RWPE2 (cell line): ENCODE results near the gene ENO2.

Experiments used
- ATAC-seq: fragments of 200-7000 bp; cut with Tn5 transposase; 3 replicates; pipeline ENCODE4 v1.9.1; 2021; ENCODE audit warnings: low read depth
- DNase-seq: peaks from one replicate; pipeline ENCODE4 v3.0.0-alpha.2; 2020; ENCODE audit warnings: low spot score
- H3K27ac ChIP-seq: fragments of 450-650 bp; 2 replicates; pipeline ENCODE4 v1.5.1; 2017; ENCODE audit warnings: mild to moderate bottlenecking; ENCODE audit not compliant: poor library complexity, severe bottlenecking
- H3K27me3 ChIP-seq: fragments of 250-450 bp; sonication (Bioruptor Pico); 2 replicates; pipeline ENCODE4 v1.5.1; 2021; ENCODE audit warnings: mild to moderate bottlenecking, moderate library complexity; ENCODE audit not compliant: insufficient read depth, poor library complexity, severe bottlenecking
- H3K36me3 ChIP-seq: fragments of 250-450 bp; sonication (Bioruptor Pico); 2 replicates; pipeline ENCODE4 v1.5.1; 2020; ENCODE audit warnings: low read depth, mild to moderate bottlenecking, moderate library complexity
- H3K4me1 ChIP-seq: fragments of 250-450 bp; sonication (Bioruptor Pico); 2 replicates; pipeline ENCODE4 v1.5.1; 2021; ENCODE audit warnings: mild to moderate bottlenecking, moderate library complexity; ENCODE audit not compliant: insufficient read depth, poor library complexity, severe bottlenecking
- H3K4me3 ChIP-seq: fragments of 250-450 bp; sonication (Bioruptor Pico); 2 replicates; pipeline ENCODE4 v1.5.1; 2021; ENCODE audit warnings: mild to moderate bottlenecking, moderate library complexity; ENCODE audit not compliant: severe bottlenecking
- H3K9me3 ChIP-seq: fragments of 250-450 bp; sonication (Bioruptor Pico); 2 replicates; pipeline ENCODE4 v1.5.1; 2021; ENCODE audit warnings: mild to moderate bottlenecking, moderate library complexity; ENCODE audit not compliant: severe bottlenecking
- TF ChIP-seq, protein P1 (sequence below): fragments of 450-650 bp; IDR thresholded peaks from one replicate; pipeline ENCODE4 v1.5.1; 2017; ENCODE audit warnings: mild to moderate bottlenecking, moderate library complexity; ENCODE audit not compliant: poor library complexity, severe bottlenecking

The ENO2 gene

DNA sequence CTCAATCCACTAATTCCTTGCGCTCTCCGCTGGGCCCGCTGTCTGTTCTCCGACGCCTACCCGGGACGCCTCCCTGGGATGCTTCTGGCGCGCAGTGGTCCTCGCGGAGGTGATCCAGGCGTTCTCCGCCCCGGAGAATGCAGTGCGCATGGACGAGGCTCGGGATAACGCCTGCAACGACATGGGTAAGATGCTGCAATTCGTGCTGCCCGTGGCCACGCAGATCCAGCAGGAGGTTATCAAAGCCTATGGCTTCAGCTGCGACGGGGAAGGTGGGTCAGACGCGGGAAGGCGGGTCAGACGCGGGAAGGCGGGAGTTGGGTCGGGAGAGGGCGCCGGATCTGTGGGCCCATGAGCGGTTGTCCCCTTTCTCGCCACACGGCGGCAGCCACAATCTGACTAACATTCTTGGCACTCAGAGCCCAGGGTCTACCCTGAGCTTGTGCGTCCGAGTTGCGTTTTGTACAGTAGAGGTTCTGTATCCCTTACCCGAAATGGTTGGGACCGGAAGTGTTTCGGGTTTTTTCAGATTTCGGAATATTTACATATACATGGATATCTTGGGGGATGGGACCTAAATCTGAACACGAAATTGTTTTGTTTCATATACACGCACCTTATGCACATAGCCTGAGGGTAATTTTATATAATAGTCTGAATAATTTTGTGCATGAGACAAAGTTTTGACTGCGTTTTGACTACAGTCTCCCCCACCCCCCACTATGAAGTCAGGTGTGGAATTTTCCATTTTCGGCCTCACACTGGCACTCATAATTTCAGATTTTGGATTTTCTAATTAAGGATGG, 30.2 kb downstream of the ENO2 start:
- no peaks in the 10 kb centered on the region for H3K9me3 ChIP-seq
- DNase-seq: peak; percentile 92
- H3K36me3 ChIP-seq: peaks cover 19% of the 10 kb centered on the region
- peak; percentile 39 for ATAC-seq
- TF ChIP-seq, protein P1, sequence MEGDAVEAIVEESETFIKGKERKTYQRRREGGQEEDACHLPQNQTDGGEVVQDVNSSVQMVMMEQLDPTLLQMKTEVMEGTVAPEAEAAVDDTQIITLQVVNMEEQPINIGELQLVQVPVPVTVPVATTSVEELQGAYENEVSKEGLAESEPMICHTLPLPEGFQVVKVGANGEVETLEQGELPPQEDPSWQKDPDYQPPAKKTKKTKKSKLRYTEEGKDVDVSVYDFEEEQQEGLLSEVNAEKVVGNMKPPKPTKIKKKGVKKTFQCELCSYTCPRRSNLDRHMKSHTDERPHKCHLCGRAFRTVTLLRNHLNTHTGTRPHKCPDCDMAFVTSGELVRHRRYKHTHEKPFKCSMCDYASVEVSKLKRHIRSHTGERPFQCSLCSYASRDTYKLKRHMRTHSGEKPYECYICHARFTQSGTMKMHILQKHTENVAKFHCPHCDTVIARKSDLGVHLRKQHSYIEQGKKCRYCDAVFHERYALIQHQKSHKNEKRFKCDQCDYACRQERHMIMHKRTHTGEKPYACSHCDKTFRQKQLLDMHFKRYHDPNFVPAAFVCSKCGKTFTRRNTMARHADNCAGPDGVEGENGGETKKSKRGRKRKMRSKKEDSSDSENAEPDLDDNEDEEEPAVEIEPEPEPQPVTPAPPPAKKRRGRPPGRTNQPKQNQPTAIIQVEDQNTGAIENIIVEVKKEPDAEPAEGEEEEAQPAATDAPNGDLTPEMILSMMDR: peak; percentile 95
- peaks cover 16% of the 10 kb centered on the region for H3K4me1 ChIP-seq
- peak overlapping the region; percentile 96 for H3K27ac ChIP-seq
- no peaks in the 10 kb centered on the region for H3K27me3 ChIP-seq
- peak overlapping the region; percentile 43 for H3K4me3 ChIP-seq

DNA sequence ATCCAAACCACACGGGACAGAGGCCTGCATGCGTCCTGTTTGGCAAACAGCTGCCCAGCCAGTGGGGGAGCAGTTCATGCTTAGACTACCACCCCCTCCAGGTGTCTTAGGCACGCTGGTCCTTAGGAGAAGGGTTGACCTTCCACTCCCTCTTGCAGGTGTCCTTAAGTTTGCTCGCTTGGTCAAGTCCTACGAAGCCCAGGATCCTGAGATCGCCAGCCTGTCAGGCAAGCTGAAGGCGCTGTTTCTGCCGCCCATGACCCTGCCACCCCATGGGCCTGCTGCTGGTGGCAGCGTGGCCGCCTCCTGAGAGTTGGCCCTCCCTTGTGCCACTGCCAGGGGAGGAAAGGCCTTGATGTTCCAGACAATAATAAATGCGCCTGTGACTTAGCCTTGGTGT, 31.2 kb downstream of the ENO2 start:
- no peak for ATAC-seq
- peak overlapping the region; percentile 42 for H3K4me3 ChIP-seq

DNA sequence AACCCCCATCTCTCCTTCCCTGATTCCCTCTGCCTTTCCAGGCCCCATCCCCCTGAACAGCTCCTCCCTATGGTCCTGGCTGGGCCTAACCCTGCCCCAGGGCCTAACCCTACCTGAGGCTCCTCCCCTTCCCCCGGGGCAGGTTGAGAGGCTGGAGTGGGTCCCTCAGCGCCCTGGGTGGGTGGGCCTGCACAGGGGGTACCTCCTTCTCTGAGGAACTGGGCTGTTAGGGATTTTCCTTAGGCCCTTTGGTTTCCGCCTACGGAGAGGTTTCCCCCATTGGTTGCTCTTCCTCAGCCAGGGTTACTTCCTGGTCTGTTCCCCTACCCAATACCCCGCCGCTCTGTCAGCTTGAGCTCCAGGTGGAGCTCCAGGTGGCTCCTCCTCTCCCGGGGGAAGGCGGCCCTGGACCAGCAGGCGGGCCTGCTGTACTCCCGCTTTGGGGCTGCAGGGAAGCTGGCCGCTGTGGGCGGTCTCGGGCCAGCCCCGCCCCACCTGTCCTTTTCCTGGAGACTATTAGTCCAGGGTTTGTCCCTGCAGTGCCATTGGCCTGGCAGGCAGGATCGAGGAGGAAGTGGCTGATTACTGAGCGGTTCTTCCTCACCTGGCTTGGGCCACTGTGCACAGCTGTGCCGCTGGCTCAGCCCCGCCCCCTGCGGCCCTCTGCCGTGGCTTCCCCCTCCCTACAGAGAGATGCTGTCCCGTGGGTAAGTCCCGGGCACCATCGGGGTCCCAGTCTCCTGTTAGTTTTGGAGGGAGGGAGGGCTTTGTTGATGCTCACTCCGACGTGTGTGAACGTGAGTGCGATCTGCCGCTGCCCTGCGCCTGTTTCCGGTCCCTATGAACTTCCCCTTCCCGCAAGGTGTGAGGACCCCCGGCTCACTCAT, 31.9 kb downstream of the ENO2 start:
- peaks cover 16% of the 10 kb centered on the region for H3K4me1 ChIP-seq
- H3K9me3 ChIP-seq: no peaks in the 10 kb centered on the region
- TF ChIP-seq, protein P1: no peak
- H3K4me3 ChIP-seq: peak overlapping the region; percentile 42
- DNase-seq (peak; percentile 98), ATAC-seq (peak; percentile 79)
- H3K27me3 ChIP-seq: no peaks in the 10 kb centered on the region
- H3K36me3 ChIP-seq: peaks cover 8% of the 10 kb centered on the region
- peak overlapping the region; percentile 96 for H3K27ac ChIP-seq

More for the DNA sequence above, 31.2 kb downstream of the ENO2 start:
- no peaks in the 10 kb centered on the region for H3K27me3 ChIP-seq
- no peaks in the 10 kb centered on the region for H3K9me3 ChIP-seq
- peaks cover 16% of the 10 kb centered on the region for H3K4me1 ChIP-seq
- peaks cover 11% of the 10 kb centered on the region for H3K36me3 ChIP-seq
- DNase-seq: no peak
- H3K27ac ChIP-seq: peak overlapping the region; percentile 96
- TF ChIP-seq, protein P1: no peak

DNA sequence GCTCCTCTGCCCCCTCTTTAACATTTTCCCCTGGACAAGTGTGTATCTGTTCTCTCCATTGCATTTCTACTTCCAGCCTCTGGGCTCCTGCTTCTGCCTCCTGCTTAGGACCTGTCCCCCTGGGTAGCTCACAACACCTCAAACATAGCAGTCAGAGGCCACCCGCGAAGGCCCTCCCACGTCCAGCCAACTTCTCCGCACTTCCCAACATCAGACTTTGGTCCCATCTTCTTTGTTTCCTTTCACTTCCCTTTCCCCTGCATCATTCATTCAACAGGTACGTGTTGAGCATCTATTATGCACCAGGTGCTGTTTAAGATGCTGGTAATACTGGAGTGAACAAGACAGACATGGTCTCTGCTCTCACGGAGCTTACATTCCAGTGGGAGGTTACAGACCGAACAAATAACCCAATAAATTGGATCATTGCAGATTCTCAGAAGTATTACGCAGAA, 32.6 kb downstream of the ENO2 start:
- DNase-seq (no peak), ATAC-seq (no peak)
- H3K27ac ChIP-seq: peak overlapping the region; percentile 96
- TF ChIP-seq, protein P1: no peak
- H3K36me3 ChIP-seq: peaks cover 8% of the 10 kb centered on the region
- no peaks in the 10 kb centered on the region for H3K27me3 ChIP-seq
- no peaks in the 10 kb centered on the region for H3K9me3 ChIP-seq
- peaks cover 16% of the 10 kb centered on the region for H3K4me1 ChIP-seq
- H3K4me3 ChIP-seq: peak overlapping the region; percentile 42
